SK-N-DZ (cell line): ENCODE data around the gene LRRC18.

Source experiments
- DNase-seq: peaks from one replicate; pipeline ENCODE4 v3.0.0-alpha.2; 2015; ENCODE audit warnings: low spot score
- small RNA-seq, 2 experiments: library from RNA; depleted of rRNA; stranded (forward); fragments of <200 nt; gene quantifications; one replicate each; pipeline ENCODE3, GENCODE V24; 2014

LRRC18 gene

DNA sequence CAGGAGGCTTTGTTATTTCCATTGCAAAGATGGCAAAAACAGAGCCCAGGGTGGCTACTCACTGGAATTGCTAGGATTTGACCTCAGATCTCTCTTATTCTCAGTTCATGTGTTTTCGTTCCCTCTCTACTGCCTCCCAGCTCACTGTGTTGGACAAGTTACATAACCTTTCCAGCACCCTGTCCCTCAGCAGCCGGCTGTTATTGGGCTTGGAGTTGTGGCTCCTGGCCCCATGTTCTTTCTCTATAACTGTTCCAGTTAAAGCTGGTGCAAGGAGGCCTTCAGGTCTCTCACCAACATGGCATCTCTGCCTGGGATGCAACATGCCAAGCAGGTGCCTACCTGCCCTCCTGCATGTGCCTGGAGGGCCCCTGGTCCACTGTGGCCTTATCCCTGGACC lies 56.8 kb downstream of the LRRC18 start:
- no peak for DNase-seq

DNA sequence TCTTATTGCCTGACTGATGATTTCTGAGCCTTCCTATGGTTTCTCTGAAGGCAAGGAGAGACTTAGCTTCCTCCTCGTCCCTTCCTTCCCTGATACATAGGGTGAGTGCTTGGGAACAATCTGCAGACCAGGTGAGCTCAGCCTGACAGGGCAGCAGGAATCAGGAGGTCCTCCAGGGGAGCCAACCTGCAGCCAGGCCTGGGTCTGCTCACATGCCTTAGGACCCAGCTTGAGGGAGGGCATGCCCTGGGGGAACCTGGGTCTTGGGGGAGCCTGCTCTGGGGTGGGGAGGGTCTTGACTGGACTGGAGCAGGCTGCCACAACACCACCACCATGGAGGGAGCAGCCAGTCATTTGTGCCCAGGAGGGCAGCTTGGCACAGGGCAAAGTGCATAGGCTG lies 57.7 kb downstream of the LRRC18 start:
- DNase-seq = no peak

DNA sequence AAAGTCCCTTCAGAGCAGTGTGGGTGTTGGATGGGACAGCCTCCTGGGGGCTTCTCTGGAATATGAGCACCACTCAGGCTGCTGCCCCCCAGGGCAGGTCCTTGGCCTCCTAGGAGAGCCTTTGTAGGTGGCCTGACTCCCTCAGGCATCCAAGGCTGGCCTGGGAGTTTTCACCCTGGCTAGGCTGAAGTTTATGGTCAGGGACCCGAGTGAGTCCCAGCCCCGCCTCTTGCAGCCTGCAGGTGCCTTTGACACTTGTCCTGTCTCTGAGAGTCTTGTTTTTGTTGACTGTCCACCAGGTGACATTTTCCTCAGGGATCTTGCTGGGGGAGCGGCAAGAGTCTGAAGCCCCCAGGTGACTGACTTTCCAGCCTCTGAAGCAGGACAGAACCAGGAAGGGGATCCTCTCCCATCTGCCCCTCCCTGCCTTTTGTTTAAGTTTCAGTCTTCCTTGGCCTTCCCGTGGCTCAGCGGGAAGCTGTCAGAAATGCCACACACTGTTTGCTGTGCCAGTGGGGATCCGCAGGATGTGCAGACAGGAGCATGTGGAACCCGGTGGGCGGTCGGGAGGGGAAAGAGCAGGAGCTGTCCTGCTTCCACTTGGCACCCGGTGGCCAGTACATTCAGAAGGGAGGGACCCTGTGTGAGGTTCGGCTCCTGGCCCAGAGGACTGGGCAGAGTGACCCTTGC lies 59.5 kb downstream of the LRRC18 start:
- DNase-seq = no peak

GRCh38 chr10:48879451-48879850 lies 60.2 kb downstream of the LRRC18 start:
- DNase-seq = no peak

DNA sequence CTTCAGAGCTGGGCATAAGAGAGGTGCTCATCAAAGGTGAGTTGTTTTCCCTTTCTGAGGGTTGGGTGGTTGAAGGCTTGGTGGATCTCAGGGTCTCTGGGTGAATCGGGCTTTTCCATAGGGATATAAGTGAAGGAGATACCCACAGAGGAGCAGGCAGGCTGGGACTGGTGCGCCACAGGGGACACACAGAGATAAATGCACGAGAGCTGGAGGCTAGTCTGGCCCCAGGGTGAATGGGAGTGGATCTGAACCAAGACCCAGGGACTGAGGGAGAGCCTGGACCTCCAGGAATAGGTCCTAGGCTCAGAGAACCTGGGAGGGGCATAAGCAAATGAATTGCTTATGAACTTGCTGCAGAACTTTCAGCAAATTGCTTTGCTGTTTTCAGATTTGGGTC lies 61.5 kb downstream of the LRRC18 start:
- DNase-seq = no peak

DNA sequence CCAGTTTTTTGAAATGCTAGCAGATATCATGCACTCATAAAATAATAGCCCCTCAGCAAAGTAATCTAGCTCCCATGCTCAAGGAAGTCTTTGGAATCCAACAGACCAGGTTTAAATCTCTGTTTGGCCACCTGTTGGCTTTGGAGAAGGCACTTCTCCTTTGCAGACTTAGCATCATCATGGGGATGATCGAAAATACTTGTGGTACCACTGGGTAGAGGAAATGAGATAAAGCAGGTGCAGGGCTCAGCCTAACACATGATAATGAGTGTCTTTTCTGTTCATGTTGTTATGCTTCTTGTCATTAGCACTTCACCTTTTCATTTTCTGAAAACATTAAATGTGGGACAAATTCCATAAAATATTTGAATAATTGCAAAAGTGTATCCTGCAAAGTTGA lies 67.4 kb downstream of the LRRC18 start:
- no peak for DNase-seq

Small RNA genes within 50 kb of the gene (small RNA-seq; reads per million reads assigned to genes)
- 0 reads per million in 2 experiments for gene MIR4294
